AG04449 (cell line): ENCODE measurements around the gene BCL11A.
A peak's percentile ranks its signal among the peaks of the same experiment; 100 is the strongest.

Experiments used
- CTCF ChIA-PET: fragments of 350-600 bp; formaldehyde crosslinking; extraction: SDS; loops from one replicate; lab custom pipeline; 2021; ENCODE audit warnings: antibody characterized with exemption; lab: Yijun Ruan, JAX
- POLR2A ChIA-PET: fragments of 400-600, 350-600 bp; formaldehyde crosslinking; extraction: SDS; loops from one replicate; lab custom pipeline; 2020; ENCODE audit warnings: antibody characterized with exemption, inconsistent platforms; lab: Yijun Ruan, JAX
- DNase-seq: peaks from one replicate; pipeline ENCODE4 v3.0.0-alpha.2; 2010; ENCODE audit warnings: low read depth, low spot score
- H3K4me3 ChIP-seq: 2 replicates; pipeline ENCODE4 v1.5.1; 2011; ENCODE audit warnings: low read depth, mild to moderate bottlenecking, control low read depth, low read length
- CTCF ChIP-seq: IDR thresholded peaks from one replicate; pipeline ENCODE4 v1.5.1; 2011; ENCODE audit warnings: mild to moderate bottlenecking, moderate library complexity, low read length, control low read depth, inconsistent platforms; ENCODE audit not compliant: insufficient read depth; ENCODE audit errors: missing control alignments

The BCL11A gene

GRCh38 chr2:60556576-60557485 is 3.4 kb upstream of the BCL11A start:
- ChIA-PET CTCF (interaction anchor here (0.9 to 17.0 kb wide), 7 partner anchors 9 to 1531 kb away, joined by 3 to 230 read pairs (median 3); no protein-coding TSS in a partner anchor), POLR2A (no interaction called here)
- no peak for TF ChIP-seq CTCF
- DNase-seq: no peak
- no peak overlapping the region for H3K4me3 ChIP-seq

- POLR2A ChIA-PET: no interaction called here
- CTCF ChIA-PET: interaction anchor here (0.7 to 17.0 kb wide), 10 partner anchors 9 to 1532 kb away, joined by 3 to 230 read pairs (median 4); no protein-coding TSS in a partner anchor
- DNase-seq: no peak
- TF ChIP-seq CTCF: no peak
- H3K4me3 ChIP-seq: no peak overlapping the region
Measured at GRCh38 chr2:60556175-60556574, 2.7 kb upstream of the BCL11A start.

- no peak for TF ChIP-seq CTCF
- ChIA-PET CTCF (interaction anchor here (0.7 to 17.0 kb wide), 10 partner anchors 10 to 1532 kb away, joined by 3 to 230 read pairs (median 4); no protein-coding TSS in a partner anchor), POLR2A (no interaction called here)
- H3K4me3 ChIP-seq: peak overlapping the region; percentile 75
- DNase-seq: no peak
Measured at GRCh38 chr2:60555783-60556139, 2.3 kb upstream of the BCL11A start.

GRCh38 chr2:60555066-60555782 is 1.8 kb upstream of the BCL11A start:
- no peak for DNase-seq
- peak; percentile 29 for TF ChIP-seq CTCF
- ChIA-PET POLR2A (no interaction called here), CTCF (interaction anchor here (0.7 to 17.0 kb wide), 9 partner anchors 10 to 1531 kb away, joined by 3 to 230 read pairs (median 4); no protein-coding TSS in a partner anchor)
- H3K4me3 ChIP-seq: peak overlapping the region; percentile 75

- TF ChIP-seq CTCF: no peak
- peak overlapping the region; percentile 75 for H3K4me3 ChIP-seq
- ChIA-PET POLR2A (no interaction called here), CTCF (no interaction called here)
- DNase-seq: no peak
Measured at GRCh38 chr2:60554646-60555065, 1.2 kb upstream of the BCL11A start.
